ENCODE results near the gene NRIP1.

DNA sequence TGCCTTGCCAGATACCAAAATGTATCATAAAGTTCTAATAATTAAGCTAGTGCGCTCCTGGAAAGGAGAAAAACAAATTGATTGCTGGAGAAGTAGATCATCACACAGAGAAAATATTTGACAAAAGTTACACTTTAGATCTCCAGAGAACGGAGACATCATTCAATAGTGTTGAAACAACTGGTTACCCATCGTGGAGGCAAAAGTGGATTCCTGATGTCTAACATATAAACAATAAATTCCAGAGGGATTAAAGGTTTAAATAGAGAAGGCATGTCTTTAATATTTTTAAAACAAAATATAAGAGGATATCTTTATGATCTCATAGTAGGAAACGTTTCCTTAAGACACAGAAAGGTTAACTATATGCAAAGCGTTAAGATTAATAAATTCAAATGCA is 41.0 kb downstream of the NRIP1 start:
- TF ChIP-seq CTCF (IDR thresholded peaks at IDR 0.05), result no peak
- no peak for TF ChIP-seq POLR2A (IDR thresholded peaks at IDR 0.05)

Data from lower leg skin (tissue), 3 donors.